OCI-M1 (cell line): ENCODE measurements around the gene GCLC.
"Not testable (repeated sequence)": the region's sequence is repeated elsewhere in the genome, so short reads cannot be mapped to it uniquely, and the experiment has no call there.

Experiments used
- DNase-seq: peaks from one replicate; lab custom pipeline; 2025; lab: John Stamatoyannopoulos, UW

The GCLC gene

DNA sequence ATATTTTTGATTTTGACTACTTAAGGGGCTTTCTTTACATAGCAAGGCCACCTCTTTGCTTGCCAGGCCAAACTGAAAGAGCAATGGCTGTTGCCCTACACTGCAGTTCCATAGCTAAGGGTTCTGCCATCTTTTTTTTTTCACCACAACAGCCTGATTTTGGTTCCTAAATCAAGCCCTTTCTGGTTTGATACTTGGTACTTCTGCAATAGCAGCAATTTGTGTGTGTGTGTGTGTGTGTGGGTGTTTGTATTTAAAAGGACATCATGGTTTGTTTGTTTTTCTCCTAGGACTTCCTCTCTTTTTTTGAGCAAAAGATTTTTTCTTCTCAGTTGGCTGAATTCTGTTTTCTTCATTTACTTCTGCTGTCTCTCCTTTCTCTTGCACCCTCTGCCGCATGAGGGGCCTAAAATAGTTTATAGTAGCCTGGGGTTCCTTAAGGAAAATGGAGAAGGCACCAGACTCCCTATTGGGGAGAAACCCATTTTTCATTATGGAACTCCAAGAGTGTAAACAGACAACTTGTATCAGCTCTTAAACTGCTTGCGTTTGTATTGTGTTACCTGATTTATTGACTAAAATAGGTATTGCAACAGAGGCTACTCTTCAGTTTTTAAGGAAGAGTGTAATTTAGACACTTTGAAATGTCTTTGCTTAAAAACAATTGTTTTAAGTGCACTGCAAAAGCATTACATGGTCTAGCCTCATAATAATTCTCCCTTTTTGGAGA lies 12.2 kb upstream of the GCLC start:
- DNase-seq, result no peak

DNA sequence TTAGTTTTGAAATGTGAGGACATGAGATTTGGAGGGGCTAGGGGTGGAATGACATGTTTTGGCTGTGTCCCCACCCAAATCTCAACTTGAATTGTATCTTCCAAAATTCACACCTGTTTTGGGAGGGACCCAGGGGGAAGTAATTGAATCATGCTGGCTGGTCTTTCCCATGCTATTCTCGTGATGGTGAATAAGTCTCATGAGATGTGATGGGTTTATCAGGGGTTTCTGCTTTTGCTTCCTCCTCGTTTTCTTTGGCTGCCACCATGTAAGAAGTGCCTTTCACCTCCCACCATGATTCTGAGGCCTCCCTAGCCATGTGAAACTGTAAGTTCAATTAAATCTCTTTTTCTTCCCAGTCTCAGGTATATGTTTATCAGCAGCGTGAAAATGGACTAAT lies 8.7 kb upstream of the GCLC start:
- not testable (repeated sequence) for DNase-seq

DNA sequence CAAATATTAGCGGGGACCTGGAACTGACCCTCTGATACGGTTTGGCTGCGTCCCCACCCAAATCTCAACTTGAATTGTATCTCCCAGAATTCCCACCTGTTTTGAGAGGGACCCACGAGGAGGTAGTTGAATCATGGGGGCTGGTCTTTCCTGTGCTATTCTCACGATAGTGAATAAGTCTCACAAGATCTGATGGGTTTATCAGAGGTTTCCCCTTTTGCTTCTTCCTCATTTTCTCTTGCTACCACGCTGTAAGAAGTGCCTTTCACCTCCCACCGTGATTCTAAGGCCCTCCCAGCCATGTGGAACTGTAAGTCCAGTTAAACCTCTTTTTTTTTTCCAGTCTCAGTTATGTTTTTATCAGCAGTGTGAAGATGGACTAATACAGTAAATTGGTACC lies 6.8 kb upstream of the GCLC start:
- DNase-seq, result peak; percentile 68

GRCh38 chr6:53547811-53548496 lies 3.1 kb upstream of the GCLC start:
- peak; percentile 99 for DNase-seq

- peak; percentile 46 for DNase-seq
Observed at GRCh38 chr6:53547166-53547810, 2.4 kb upstream of the GCLC start.

GRCh38 chr6:53546281-53546680 lies 1.4 kb upstream of the GCLC start:
- no peak for DNase-seq

GRCh38 chr6:53544217-53544469 lies 758 bp downstream of the GCLC start:
- DNase-seq, result no peak

- peak; percentile 63 for DNase-seq
Observed at GRCh38 chr6:53543359-53544216, 1.3 kb downstream of the GCLC start.

- no peak for DNase-seq
Observed at GRCh38 chr6:53541900-53542299, 3.0 kb downstream of the GCLC start.

DNA sequence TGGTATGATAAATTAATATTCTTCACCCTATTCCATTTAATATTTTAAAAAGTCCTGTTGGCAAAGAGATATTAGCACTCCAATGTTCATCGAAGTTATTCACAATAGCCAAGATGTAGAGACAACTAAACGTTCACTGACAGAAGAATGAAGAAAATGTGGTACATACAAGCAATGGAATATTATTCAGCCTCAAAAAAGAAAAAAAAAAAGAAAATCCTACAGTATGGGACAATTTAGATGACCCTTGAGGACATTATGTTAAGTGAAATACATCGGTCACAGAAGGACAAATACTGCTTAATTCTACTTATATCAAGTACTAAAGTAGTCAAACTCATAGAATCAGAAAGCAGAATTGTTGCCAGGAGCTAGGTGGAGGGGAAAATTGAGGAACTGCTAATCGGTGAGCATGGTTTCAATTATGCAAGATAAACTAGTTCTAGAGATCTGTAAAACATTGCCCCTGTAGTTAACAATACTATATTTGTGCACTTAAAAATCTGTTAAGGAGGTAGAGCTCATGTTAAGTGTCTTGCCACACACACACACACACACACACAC lies 4.7 kb downstream of the GCLC start:
- peak; percentile 65 for DNase-seq

DNA sequence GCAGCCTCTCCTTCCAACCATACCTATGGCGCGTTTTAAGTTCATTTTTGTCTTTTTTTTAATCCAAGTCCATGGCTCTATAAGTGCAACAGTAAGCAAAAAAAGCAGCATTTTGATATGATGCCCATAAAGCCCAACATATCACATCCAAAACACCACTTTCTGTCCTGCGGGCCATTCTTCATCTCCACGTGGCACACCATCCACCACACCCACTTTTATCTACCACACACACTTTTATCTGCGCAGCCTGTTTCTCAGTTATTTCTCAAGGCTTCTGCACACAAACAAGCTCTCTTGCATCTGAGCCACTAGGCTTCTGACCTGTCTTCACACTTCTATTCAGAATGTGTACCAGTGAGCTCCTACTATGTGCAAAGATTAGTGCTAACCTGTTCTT lies 5.3 kb downstream of the GCLC start:
- peak; percentile 91 for DNase-seq

DNA sequence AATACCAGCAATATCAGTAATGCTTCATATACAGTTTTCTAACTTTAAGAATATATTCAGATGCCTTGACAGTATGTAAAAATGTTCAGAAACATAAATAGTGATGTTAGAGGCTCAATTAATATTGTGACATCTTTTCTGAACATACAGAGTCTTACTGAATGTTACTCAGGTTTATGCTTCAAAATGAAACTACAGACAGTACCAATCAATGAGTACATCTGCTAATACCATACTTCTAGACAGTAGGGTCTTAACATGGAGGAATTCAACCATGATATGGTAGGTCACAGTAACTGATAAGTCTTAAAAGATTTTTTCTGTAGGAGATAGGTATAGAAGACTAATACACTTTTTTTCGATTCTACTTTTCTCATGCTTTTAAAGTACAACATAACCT lies 8.3 kb downstream of the GCLC start:
- DNase-seq, result peak; percentile 24

DNA sequence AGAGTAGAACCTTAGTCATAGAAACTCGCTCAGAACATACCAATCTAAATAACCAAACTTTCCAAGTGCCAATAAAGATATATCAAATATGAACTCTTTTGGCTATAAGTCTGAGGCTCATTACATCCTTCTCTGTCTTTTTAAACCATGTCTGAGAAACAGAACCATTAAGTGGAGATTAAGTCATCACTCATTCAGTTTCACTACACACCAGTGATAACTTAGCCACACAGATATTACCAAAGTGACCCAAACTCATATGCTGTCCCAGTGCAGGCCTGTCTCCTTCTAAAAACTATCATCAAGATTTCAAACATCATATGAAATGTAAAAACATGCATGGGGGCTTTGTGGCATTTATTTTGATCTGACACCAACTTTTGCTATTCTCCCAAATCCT lies 12.0 kb downstream of the GCLC start:
- DNase-seq, result peak; percentile 77

DNA sequence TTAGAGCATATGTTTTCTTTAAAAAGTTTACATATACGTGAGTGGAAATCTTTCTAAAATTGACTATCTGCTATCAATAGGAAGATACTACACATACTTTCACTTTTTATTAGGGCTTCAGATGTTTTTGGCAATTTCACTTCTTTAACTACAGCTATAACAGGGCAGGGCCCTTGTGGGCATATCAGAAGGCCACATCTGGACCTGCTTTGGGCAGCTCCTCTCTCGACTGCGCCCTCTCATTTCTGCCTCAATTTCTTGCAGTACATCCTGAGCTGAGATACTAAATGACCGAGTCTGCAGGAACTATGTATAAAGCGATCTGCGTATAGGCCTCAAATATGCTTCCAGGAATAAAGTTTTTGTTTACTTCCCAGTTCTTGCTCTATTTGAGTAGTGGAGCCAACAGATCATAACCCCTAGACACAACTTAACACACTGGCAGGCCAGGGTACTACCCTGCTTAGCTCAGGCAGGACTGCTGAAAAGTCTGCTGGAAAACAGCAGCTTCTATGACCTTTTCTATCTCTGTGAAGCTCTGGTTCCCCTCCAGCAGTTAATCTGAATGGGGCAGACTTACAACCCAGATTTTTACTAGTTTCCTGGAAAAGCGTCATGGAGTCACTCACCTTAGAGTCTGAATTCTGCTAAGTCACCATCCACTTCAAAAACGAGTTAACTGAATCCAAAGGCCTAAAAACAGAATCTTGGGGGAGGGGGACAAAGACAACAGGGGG lies 12.7 kb downstream of the GCLC start:
- peak; percentile 94 for DNase-seq

- no peak for DNase-seq
Observed at GRCh38 chr6:53530780-53531386, 14.0 kb downstream of the GCLC start.

- no peak for DNase-seq
Observed at GRCh38 chr6:53530346-53530745, 14.6 kb downstream of the GCLC start.

DNA sequence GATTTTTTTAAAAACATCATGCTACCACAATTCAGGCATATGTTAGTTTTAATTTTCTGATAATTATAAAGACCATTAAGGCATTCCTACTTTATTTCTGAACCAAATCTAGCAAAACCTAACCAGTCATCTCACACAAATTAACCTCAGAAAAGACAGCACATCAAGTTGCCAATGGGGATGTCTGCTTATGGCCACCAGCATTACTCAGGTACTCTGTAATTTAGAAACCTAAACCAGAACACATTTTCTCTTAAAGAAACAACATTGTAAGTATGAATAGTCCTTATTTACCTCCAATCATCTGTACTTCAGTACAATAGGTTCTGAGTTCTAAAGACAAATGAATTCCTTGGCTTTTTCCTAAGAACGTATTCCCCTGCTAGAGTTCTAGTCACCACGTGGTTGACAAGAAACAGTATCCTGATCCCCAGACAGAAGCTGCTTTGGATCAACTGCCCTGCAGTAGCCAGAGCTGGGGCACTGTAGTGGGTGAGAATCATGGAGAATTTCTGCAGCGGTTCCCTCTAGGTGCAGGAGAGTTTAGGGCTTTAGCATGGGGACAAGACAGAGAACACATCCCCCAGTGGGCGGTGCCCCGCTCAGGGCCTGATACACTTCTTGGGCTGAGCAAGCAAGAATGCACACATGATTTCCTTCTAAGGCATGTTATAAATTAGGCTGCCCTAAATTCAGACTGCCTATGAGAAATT lies 15.4 kb downstream of the GCLC start:
- DNase-seq, result no peak

DNA sequence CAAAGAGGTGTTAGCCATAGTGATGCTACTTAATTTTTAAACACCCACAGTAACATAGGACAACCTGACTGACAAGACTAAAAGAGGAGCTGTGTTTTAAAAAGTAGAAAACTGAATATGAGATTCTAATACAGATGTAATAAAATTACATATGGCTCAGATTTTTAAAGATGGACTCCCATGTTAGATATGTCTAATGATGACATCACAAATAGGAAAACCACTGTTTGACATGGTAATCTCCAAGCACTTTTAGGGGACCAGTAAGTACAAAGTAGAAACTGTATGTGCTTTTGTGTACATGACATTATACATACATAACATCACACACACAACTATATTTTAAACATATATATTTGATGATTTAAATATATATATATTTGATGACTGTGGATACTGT lies 16.8 kb downstream of the GCLC start:
- DNase-seq, result no peak

GRCh38 chr6:53527249-53527765 lies 17.6 kb downstream of the GCLC start:
- no peak for DNase-seq

GRCh38 chr6:53526000-53526399 lies 18.9 kb downstream of the GCLC start:
- no peak for DNase-seq
